AG09309 (cell line): ENCODE measurements around the gene FAM83D.
A peak's percentile ranks its signal among the peaks of the same experiment; 100 is the strongest.

ENCODE experiments used
- DNase-seq: peaks from one replicate; pipeline ENCODE4 v3.0.0-alpha.2; 2010; ENCODE audit warnings: low read depth
- H3K4me3 ChIP-seq: 2 replicates; pipeline ENCODE4 v1.5.1; 2011; ENCODE audit warnings: mild to moderate bottlenecking, low read depth, low read length, moderate library complexity; ENCODE audit not compliant: control insufficient read depth
- CTCF ChIP-seq: IDR thresholded peaks from 2 replicates; pipeline ENCODE4 v1.5.1; 2011; ENCODE audit warnings: mild to moderate bottlenecking, low read depth, low read length, inconsistent platforms; ENCODE audit not compliant: insufficient read depth, control insufficient read depth; ENCODE audit errors: missing control alignments

Gene FAM83D

GRCh38 chr20:38926142-38926933 lies at the start of gene FAM83D:
FAM83D (plus strand) TSS chr20:38926417; CDS start chr20:38926443, 26 bp downstream.
- H3K4me3 ChIP-seq = peak within 1 kb of the TSS; percentile 86
- TF ChIP-seq CTCF = no peak
- DNase-seq = peak; percentile 84

- no peak overlapping the region for H3K4me3 ChIP-seq
- no peak for DNase-seq
- TF ChIP-seq CTCF = no peak
These were observed 48.7 kb upstream of the FAM83D start for GRCh38 chr20:38877483-38877882.

GRCh38 chr20:38878866-38879265 lies 47.4 kb upstream of the FAM83D start:
- no peak for DNase-seq
- no peak overlapping the region for H3K4me3 ChIP-seq
- no peak for TF ChIP-seq CTCF

GRCh38 chr20:38880952-38881735 lies 45.1 kb upstream of the FAM83D start:
- no peak overlapping the region for H3K4me3 ChIP-seq
- no peak for DNase-seq
- TF ChIP-seq CTCF = no peak

- no peak for TF ChIP-seq CTCF
- H3K4me3 ChIP-seq = no peak overlapping the region
- no peak for DNase-seq
These were observed 44.3 kb upstream of the FAM83D start for GRCh38 chr20:38881806-38882440.

GRCh38 chr20:38882600-38882999 lies 43.6 kb upstream of the FAM83D start:
- TF ChIP-seq CTCF = no peak
- H3K4me3 ChIP-seq = no peak overlapping the region
- DNase-seq = no peak
